K562 (cell line): ENCODE results near the gene ZGLP1. TPM values are rescaled to one million over a fixed set of nuclear protein-coding genes. Genes with fewer than 3 reads are reported as not detected.

ENCODE experiments used
- ATF1 ChIP-seq, 2 experiments: fragments of 450-650 bp in 1 of 2; IDR thresholded peaks; 2 replicates each; pipeline ENCODE4 v1.6.1; 2016; ENCODE audit warnings: missing compliant biosample characterization in 1 of 2, missing genetic modification characterization in 1 of 2
- CREM ChIP-seq: IDR thresholded peaks from 2 replicates; pipeline ENCODE4 v1.6.1; 2014; ENCODE audit warnings: antibody characterized with exemption, low read depth
- EGR1 ChIP-seq: fragments of 450-650 bp; conservative IDR thresholded peaks from 2 replicates; pipeline ENCODE4 v1.6.1; 2017; ENCODE audit warnings: mild to moderate bottlenecking
- ESRRA ChIP-seq: fragments of 450-650 bp; IDR thresholded peaks from 2 replicates; pipeline ENCODE4 v1.6.1; 2014; ENCODE audit warnings: low read depth, mild to moderate bottlenecking, moderate library complexity, borderline replicate concordance
- FUS ChIP-seq: fragments of 200-400 bp; formaldehyde crosslinking; optimal IDR thresholded peaks from 2 replicates; pipeline ENCODE3; 2017; ENCODE audit warnings: low read depth, low read length
- GABPB1 ChIP-seq: sonication (generic); formaldehyde crosslinking; IDR thresholded peaks from 2 replicates; pipeline ENCODE4 v1.8.0; 2022; ENCODE audit warnings: mild to moderate bottlenecking, missing genetic modification reagents
- HIVEP1 ChIP-seq: fragments of 250-450 bp; sonication (Bioruptor Pico); IDR thresholded peaks from 2 replicates; pipeline ENCODE4 v1.4.0; 2020; ENCODE audit warnings: mild to moderate bottlenecking
- MTA3 ChIP-seq: fragments of 450-650 bp; formaldehyde crosslinking; IDR thresholded peaks from 2 replicates; pipeline ENCODE4 v1.6.1; 2017; ENCODE audit warnings: mild to moderate bottlenecking, borderline replicate concordance
- NUFIP1 ChIP-seq: fragments of 450-650 bp; IDR thresholded peaks from 2 replicates; pipeline ENCODE4 v1.6.1; 2018; ENCODE audit not compliant: partially characterized antibody
- RNF219 ChIP-seq: fragments of 250-450 bp; sonication (Bioruptor Pico); IDR thresholded peaks from 2 replicates; pipeline ENCODE4 v1.5.0; 2022; ENCODE audit warnings: mild to moderate bottlenecking
- RREB1 ChIP-seq: fragments of 250-450 bp; sonication (Bioruptor Pico); IDR thresholded peaks from 2 replicates; pipeline ENCODE4 v1.4.0; 2020
- STAT5B ChIP-seq: fragments of 250-450 bp; sonication (Bioruptor Pico); IDR thresholded peaks from 2 replicates; pipeline ENCODE4 v1.8.0; 2021; ENCODE audit warnings: mild to moderate bottlenecking, inconsistent platforms
- ZNF384 ChIP-seq: IDR thresholded peaks from 2 replicates; pipeline ENCODE4 v1.6.1; 2012; ENCODE audit warnings: low read depth, low read length, improper control_type of control experiment
- polyA plus RNA-seq, 8 experiments: library from polyadenylated mRNA; depleted of rRNA in 4 of 8; stranded (reverse) in 5 of 8; unstranded in 3 of 8; fragments of >200 nt; fragmentation: Nextera tagmentation in 2 of 8; fragmentation: Illumina TruSeq in 1 of 8; extraction: Ambion mirVana in 2 of 8; extraction: Trizol in 1 of 8; gene quantifications; 2 replicates each; pipeline versions ENCODE4 v1.2.1 to v1.2.3, GENCODE V29; 2011 to 2014; ENCODE audit warnings: inconsistent platforms in 1 of 8, missing spikeins in 1 of 8
- total RNA-seq, 7 experiments: library from RNA; depleted of rRNA in 6 of 7; stranded (reverse); fragments of >200 nt in 6 of 7; fragmentation: Illumina TruSeq in 2 of 7; extraction: Trizol in 2 of 7; gene quantifications; 2 replicates each; pipeline versions ENCODE4 v1.2.1 to v1.2.3, GENCODE V29; 2011 to 2021; ENCODE audit warnings: low replicate concordance in 1 of 7
- TF ChIP-seq, protein P1 (sequence below): fragments of 250-450 bp; sonication (Bioruptor Pico); IDR thresholded peaks from 2 replicates; pipeline ENCODE4 v1.4.0; 2020; ENCODE audit warnings: mild to moderate bottlenecking

ZGLP1 gene
- total and polyA plus RNA-seq, 9 of the 15 experiments (the other 6 are each of a cell fraction or from before 2014, with no cell fraction given) = 0.24 to 4.5 (median 2.2) TPM

DNA sequence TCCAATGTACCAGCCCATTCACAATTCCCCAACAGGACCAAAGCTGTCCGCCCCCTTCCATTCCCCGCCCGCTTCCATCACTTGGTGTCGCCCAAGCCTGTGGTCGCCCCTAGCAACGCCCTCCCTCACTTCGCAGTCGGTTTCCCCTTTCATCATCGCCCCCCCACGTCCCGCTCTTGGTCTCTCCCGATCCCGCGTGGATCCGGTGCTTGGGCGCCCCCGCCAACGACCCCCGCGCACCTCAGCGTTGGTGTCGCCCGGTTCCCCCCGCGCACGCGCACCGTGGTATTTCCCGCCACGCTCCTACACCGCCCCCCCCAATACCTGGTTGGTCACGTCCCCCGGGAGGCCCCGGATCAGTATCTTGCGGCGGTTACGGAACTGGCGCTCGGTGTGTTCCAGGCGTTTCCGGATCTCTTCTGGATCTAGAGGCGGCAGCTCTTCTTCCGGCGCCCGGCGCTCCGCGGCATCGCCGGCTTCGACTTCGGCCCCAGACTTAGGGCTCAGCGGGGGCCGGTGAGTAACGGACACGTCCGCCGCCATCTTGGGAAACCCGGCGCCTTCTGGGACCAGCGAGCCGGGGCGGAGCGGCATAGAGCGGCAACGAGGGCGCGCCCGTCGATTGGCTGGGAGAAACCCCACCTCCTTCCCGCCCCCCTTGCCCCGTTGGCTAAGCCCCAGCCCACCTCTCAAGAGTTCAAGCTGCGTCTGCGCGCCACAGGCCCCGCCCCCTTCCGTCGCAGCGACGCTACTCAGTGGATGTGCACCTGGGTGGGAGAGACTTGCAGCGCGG is 23.5 kb upstream of the ZGLP1 start, which contains the start of gene RAVER1 (continued):
- TF ChIP-seq HIVEP1 (CRISPR knock-in tag) = no peak
- TF ChIP-seq STAT5B (CRISPR knock-in tag) = no peak
- TF ChIP-seq ATF1 (CRISPR knock-in tag; IDR thresholded peaks at IDR 0.05) = 0 out of 2 replicates have a peak, but pooled peaks have one; percentile 5
- TF ChIP-seq ATF1 (tag; IDR thresholded peaks at IDR 0.05) = peak; percentile 82
- TF ChIP-seq, protein P1, sequence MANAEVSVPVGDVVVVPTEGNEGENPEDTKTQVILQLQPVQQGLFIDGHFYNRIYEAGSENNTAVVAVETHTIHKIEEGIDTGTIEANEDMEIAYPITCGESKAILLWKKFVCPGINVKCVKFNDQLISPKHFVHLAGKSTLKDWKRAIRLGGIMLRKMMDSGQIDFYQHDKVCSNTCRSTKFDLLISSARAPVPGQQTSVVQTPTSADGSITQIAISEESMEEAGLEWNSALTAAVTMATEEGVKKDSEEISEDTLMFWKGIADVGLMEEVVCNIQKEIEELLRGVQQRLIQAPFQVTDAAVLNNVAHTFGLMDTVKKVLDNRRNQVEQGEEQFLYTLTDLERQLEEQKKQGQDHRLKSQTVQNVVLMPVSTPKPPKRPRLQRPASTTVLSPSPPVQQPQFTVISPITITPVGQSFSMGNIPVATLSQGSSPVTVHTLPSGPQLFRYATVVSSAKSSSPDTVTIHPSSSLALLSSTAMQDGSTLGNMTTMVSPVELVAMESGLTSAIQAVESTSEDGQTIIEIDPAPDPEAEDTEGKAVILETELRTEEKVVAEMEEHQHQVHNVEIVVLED (CRISPR knock-in tag) = peak; percentile 70
- TF ChIP-seq CREM = peak; percentile 78
- peak; percentile 78 for TF ChIP-seq NUFIP1
- TF ChIP-seq ZNF384 = 0 out of 2 replicates have a peak, but pooled peaks have one; percentile 4
- peak; percentile 95 for TF ChIP-seq EGR1
- no peak for TF ChIP-seq RREB1
- no peak for TF ChIP-seq FUS
- TF ChIP-seq GABPB1 (CRISPR knock-in tag) = peak; percentile 85
- TF ChIP-seq ESRRA = no peak
- peak; percentile 83; the same call in 1 of the 2 replicates for TF ChIP-seq MTA3
- TF ChIP-seq RNF219 (CRISPR knock-in tag) = no peak
